Measurements from ENCODE around the gene PIM3. TPM values are rescaled to one million over a fixed set of nuclear protein-coding genes. Genes with fewer than 3 reads are reported as not detected.

Gene PIM3
- total and polyA plus RNA-seq, 9 donors = 7.3 to 291 (median 34.1) TPM

DNA sequence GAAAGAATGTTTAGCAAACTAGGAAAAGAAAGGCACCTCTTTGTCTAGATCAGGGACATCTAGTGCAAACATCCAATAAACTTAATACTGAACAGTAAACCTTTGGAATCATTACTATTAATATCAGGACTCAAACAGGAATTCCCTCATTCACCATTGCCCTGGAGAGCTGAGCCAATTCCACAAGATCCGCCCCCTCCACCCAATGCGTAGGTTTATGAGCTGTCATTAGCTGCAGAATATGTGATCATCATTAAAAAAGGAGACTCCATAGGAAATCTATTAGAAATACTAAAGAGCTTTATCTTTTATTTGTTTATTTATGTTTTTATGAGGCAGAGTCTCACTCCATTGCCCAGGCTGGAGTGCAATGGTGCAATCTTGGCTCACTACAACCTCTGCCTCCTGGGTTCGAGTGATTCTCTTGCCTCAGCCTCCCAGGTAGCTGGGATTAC lies 46.5 kb downstream of the PIM3 start:
- Histone ChIP-seq H3K4me1 (ENCODE audit: insufficient read depth) (no peaks in the 10 kb centered on the region), H3K4me3 (no peak overlapping the region), H3K27me3 (no peaks in the 10 kb centered on the region), H3K9me3 (no peaks in the 10 kb centered on the region), H3K36me3 (no peaks in the 10 kb centered on the region), H3K27ac (no peak overlapping the region)
- intact Hi-C loops (cut with DNase I) = no loop called here
- TF ChIP-seq, protein P1, sequence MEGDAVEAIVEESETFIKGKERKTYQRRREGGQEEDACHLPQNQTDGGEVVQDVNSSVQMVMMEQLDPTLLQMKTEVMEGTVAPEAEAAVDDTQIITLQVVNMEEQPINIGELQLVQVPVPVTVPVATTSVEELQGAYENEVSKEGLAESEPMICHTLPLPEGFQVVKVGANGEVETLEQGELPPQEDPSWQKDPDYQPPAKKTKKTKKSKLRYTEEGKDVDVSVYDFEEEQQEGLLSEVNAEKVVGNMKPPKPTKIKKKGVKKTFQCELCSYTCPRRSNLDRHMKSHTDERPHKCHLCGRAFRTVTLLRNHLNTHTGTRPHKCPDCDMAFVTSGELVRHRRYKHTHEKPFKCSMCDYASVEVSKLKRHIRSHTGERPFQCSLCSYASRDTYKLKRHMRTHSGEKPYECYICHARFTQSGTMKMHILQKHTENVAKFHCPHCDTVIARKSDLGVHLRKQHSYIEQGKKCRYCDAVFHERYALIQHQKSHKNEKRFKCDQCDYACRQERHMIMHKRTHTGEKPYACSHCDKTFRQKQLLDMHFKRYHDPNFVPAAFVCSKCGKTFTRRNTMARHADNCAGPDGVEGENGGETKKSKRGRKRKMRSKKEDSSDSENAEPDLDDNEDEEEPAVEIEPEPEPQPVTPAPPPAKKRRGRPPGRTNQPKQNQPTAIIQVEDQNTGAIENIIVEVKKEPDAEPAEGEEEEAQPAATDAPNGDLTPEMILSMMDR (IDR thresholded peaks at IDR 0.05) = no peak
- TF ChIP-seq EP300 (IDR thresholded peaks at IDR 0.05) = no peak
- no peak for TF ChIP-seq POLR2A (IDR thresholded peaks at IDR 0.05)
- DNase-seq = no peak
- WGBS, 3 donors = 76 to 93% (median 90%) methylated on average over 3 of the region's 3 CpGs

DNA sequence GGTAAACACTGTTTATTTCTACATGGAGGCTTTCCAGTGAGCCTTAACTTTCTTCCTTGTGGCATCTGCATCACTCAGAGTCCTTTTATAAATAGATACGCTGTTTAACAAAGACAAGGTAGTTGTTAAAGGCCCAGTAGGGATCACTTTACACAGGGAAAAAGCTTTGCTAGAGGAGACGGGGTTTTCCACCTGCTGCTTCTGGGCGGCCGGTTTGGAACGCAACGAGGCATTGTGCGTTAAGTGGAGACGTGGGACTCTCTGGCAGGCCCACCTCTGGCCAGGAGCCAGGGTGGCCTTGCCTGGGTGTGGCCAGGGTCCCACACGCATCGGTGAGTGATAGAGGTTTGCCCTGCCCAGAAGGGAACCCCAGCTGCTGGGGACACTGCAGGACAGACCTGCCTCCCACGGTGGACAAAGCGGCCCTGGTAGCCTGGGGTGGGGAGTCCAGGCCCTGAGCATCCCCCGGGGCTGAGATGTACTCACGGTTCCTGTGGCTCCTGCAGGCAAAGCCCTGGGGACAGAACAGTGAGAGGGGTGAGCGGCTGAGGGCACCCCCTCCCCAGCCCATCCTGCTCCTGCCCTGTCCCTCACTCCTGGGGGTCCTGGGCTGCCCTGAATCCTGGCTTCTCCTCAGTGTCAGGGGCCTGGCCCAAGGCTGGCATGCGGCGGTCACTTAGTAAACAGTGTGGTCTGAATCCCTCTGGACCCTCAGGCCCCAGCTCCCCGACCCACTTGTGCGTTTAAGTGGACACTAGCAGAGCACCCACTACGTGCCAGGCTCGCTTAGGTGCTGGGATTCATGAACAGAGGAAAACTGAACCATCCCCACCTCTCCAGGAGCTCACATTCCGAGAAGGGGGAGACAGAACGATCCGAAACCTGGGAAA lies 47.8 kb downstream of the PIM3 start:
- Histone ChIP-seq H3K27ac (no peak overlapping the region), H3K4me1 (ENCODE audit: insufficient read depth) (no peaks in the 10 kb centered on the region), H3K27me3 (no peaks in the 10 kb centered on the region), H3K36me3 (no peaks in the 10 kb centered on the region), H3K4me3 (no peak overlapping the region), H3K9me3 (no peaks in the 10 kb centered on the region)
- no peak for TF ChIP-seq EP300 (IDR thresholded peaks at IDR 0.05)
- no peak for TF ChIP-seq POLR2A (IDR thresholded peaks at IDR 0.05)
- TF ChIP-seq, protein P1 (IDR thresholded peaks at IDR 0.05) = no peak
- WGBS, 3 donors = 82 to 88% (median 87%) methylated on average over 22 to 24 of the region's 24 CpGs
- intact Hi-C loops (cut with DNase I) = no loop called here
- DNase-seq = peak in 1 of 5 donors; percentile 24

DNA sequence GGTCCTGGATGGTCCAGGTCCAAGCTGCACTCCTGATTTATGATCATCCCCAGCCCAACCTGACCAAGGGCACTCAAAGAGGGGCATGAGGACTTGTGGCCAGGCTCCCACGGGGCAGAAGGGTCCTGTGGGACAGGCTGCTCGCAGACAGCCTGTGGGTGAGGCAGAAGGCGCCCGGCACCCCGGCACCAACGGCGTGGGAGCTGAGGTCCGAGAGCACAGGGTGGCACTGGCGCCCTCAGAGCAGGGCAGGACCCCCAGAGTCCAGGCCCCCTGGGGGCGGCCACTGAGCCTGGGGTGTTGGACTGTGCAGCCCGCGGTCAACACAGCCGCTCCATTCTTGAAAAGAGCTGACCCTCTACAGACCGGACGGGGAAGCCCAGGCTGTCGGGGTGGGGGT lies 48.7 kb downstream of the PIM3 start:
- TF ChIP-seq POLR2A (IDR thresholded peaks at IDR 0.05) = no peak
- TF ChIP-seq, protein P1 (IDR thresholded peaks at IDR 0.05) = no peak
- no peak for TF ChIP-seq EP300 (IDR thresholded peaks at IDR 0.05)
- DNase-seq = peak in 1 of 5 donors; percentile 26
- WGBS, 3 donors = 87 to 89% (median 89%) methylated on average over 13 to 16 of the region's 16 CpGs
- no peaks in the 10 kb centered on the region for H3K9me3 ChIP-seq
- H3K4me3 ChIP-seq = no peak overlapping the region
- H3K27ac ChIP-seq = no peak overlapping the region
- H3K36me3 ChIP-seq = no peaks in the 10 kb centered on the region
- H3K4me1 ChIP-seq (ENCODE audit: insufficient read depth) = no peaks in the 10 kb centered on the region
- peaks cover 4% of the 10 kb centered on the region for H3K27me3 ChIP-seq
- intact Hi-C loops (cut with DNase I) = no loop called here

DNA sequence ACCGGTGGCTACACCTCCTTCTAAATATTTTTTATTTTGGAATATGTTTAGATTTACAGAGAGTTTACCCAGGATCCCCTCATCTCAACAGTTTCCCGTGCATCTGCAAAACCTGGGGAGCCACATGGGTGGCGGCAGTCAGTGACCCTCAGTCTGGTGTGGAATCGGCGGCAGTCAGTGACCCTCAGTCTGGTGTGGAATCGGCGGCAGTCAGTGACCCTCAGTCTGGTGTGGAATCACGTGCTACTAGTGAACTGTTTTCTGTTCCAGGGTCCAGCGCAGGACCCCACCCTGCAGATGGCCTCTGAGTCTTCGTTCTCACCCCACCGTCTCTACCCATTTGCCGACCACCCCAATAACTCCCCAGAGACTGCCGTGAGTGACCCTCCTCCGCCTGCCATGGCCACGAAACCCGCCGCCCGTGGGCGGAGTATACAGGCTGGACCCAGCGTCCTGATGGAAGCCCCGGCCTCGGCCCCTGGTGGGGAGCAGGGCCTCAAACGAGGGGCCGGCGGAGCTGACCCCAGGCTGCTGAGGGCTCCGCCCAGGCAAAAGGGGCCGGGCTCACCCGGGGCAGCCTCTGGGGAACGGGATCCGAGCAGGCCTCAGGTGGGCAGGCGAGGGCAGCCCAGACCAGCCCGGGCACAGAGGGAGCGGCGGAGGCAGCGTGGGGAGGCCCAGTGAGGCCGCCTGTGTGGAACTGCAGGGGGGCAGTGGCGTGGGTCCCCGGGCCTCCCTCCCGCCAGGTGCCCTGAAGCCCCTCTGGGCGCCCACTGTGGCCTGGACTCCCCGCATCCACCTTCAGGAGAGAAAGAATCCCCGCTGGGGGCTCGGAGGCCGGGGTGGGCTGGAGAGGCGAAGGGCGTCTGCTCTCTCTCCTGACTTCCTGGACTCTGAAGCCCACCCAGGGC lies 49.4 kb downstream of the PIM3 start:
- H3K27me3 ChIP-seq = peaks cover 4% of the 10 kb centered on the region
- intact Hi-C loops (cut with DNase I) = no loop called here
- TF ChIP-seq, protein P1 (IDR thresholded peaks at IDR 0.05) = no peak
- TF ChIP-seq EP300 (IDR thresholded peaks at IDR 0.05) = no peak
- DNase-seq = peak in 3 of 5 donors; percentile 15 to 23 (median 20)
- H3K9me3 ChIP-seq = no peaks in the 10 kb centered on the region
- H3K4me3 ChIP-seq = no peak overlapping the region
- peaks cover 2% of the 10 kb centered on the region for H3K4me1 ChIP-seq (ENCODE audit: insufficient read depth)
- no peak overlapping the region for H3K27ac ChIP-seq
- WGBS, 3 donors = 54 to 71% (median 68%) methylated on average over 41 to 46 of the region's 46 CpGs
- H3K36me3 ChIP-seq = no peaks in the 10 kb centered on the region
